Central memory CD4-positive, alpha-beta T cell (primary cell): ENCODE data around the gene NT5C.

Experiments
- DNase-seq: peaks from one replicate; pipeline ENCODE4 v3.0.0; 2022

The NT5C gene

DNA sequence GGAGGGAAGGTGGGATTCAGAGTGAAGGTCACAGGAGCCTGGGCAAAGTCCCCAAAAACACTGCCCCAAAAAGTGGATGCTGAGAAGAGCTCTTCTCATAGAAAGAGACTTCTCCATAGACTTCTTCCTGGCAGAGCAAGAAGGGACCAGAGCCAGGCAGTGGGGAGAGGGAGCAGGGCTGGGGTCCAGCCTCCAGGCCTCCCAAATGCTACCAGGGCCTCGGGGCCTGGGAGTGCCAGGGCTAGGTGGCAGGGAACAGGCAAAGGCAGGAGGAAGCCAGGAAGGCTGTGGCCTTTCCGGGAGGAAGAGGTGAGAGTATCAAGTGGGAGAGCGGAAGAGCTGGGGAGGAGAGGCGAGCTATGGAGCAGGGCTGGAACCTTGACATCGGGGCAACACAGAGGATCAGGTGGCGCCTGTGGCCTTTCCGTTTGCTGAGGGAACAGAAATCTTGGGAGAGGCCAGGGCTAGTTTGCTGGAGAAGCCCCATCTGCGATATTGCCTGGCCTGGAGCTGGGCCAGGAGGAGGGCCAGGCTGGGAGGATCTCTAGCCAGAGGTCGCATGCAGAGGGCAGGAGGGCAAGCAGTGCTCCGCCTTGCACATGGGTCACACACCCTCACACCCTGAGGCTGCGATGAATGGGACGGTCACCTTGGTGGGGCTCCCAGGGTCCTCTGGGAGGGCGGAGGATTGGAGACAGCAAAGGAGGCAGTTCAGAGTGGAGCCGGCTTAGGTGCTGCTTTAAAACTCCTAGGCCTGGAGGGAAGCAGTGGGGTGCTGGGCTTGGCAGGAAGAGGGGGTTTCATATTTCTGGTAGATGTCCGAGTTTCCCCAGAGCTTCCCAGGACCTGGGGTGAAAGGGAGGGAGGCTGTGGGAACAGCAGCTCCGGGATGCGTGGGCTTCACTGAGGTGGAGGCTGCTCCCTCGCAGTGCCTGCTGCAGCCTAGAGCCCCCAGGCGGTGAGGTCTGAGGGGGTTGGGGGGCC is 40.4 kb downstream of the NT5C start:
- DNase-seq: no peak

DNA sequence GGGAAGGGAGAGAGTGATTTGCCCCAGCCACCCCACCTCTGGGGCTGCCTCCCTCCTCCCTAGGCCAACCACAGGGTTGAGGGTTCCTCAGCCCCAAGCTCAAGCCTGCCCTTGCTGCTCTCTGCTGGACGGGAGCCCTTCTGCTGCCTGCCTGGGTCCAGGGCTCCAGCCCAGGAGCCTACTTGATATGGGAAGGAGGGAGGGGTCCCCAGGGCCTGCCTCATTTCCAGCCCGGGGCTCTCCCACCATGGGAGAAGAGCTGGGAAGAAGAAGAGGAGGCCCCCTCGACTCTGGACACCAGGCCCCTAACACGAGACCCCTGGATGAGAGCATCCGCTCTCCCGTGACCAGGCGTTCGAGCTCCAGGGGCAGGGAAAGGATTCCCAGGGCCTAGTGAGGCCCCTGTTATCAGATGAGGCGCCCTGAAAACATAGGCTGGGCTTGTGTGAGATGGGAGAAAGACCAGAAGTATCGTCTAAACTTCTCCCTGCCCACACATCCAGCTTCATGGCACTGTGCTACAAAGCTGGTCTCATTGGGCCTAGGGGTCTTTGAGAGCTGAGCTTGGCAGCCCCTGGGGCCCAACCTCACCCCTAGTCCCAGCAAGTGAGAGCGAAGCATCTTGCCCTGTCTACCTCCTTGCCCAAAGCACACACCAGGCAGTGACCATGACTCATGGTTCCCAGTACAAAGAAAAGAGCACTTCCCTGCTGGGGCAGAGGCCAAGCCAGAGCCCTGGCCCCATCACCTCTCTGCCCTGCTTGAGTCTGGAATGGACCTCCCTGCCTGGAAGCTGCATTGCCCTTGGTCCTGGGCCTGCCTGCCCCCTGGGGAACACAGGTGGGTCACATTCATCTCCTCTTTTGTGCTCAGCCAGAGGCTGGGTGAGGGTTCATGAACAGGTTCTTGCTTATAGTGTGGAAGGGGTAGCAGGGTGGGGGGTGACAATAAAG is 42.8 kb downstream of the NT5C start:
- no peak for DNase-seq

DNA sequence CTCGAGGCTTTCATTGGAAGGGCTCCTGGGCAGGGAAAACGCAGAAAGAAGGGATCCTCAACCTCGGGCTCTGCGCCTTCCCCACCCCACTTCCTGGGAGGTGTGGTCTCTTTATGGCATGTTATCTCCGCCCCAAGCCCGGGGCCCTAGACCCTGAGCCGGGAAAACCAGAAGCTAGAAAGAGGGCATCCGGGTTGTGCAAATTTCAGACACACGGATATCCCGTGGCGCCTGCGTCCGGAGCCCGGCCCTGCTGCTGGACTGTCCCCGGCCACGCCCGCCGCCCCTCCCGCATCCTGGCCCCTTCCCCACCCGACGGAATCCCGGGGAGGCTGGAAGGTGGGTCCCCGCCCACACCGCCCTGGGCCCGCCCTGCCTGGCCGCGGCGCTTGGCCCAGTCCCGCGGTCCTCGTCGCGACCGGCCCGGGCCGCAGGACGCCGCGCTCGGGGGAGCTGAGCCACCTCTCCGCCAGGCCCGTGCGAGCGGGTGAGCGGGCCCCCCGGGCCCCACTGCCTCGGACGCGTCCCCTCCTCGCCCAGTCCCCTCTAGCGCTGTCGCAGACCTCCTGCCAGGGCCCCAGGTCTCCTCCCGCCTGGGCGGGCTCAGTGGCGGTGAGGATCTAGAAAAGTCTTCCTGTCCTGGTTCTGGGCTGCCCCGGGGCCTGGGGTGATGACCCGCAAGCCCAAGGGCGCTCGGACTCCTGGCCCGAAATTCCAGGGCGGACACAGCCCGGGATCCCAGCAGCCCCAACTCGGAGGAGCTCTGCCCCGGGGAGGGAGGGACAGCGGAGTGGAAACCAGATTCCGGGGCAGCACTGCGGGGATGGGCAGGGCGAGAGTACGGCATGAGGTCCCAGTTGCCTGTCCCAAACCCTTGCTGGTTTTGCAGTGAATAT is 43.7 kb downstream of the NT5C start, which contains the start of gene SLC16A5:
SLC16A5 (plus strand) TSS at position 397 of the 896 bp plus-strand sequence. CDS start 5,683 bp downstream, outside the sequence.
- peak; percentile 36 for DNase-seq

DNA sequence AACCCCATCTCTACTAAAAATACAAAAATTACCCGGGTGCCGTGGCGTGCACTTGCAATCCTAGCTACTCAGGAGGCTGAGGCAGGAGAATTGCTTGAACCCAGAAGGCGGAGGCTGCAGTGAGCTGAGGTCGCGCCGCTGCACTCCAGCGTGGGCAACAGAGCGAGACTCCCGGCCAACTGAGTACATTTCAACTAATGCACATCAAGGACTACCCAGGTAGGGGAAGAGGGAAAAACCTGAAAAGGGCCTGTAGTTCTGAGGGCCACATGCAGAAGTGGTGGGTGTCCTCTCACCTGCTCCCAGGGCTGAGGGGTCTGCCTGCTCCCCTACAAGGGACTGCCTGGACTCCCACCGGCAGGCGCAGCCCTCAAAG is 44.4 kb downstream of the NT5C start:
- no peak for DNase-seq

DNA sequence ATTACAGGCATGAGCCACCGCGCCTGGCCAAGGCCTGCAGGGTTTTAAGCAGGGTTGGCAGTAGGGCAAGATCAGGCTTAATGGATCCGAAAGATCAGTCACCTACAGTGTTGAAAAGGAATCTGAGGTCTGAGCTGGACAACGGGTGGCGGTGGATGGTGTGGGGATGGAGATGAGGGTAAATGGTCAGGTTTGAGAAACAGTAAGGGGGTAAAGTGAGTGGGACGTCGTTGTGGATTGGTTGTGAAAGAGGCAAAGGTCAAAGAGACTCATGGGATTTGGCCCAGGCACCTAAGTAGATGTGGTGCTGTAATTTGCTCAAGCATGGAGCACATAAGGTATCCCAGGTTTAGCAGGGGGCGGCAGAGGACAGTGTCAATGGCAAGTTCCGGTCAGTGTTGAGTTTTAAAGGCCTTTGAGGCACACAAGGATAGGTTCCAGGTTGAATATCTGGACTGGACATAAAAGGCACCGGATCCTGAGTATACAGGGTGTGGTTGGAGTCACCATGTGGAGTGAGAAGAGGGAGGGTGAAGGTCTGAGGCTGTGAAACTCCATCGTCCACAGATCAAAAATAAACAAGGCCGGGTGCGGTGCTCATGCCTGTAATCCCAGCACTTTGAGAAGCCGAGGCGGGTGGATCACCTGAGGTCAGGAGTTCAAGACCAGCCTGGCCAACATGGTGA is 44.9 kb downstream of the NT5C start:
- DNase-seq: no peak

DNA sequence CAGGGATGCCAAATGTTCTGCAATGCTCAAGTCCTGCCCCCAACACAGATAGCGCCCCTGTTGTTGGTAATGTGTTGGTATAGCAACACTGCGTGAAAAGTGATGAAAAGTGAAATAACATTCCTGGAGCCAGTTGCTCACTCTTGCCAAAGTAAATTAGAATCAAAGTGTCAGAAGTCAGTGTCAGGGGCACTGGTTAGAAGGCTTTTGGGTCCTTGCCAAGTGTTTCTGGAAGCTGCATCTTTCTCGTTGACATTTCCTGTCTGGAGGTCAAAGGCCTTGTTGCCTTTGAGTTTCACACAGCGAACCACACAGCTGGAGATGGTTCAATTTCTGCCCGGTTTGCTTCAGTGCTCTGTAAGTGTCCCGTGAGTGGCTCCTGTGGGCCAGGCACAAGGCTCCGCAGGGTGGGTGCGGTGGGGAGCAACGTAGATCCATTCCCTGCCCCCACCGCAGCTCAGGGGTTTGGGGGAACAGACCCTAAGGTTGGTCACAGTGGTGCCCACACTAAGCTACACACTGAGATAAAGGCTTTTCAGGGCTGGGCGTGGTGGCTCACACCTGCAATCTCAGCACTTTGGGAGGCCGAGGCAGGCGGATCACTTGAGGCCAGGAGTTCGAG is 47.4 kb downstream of the NT5C start:
- DNase-seq: no peak

DNA sequence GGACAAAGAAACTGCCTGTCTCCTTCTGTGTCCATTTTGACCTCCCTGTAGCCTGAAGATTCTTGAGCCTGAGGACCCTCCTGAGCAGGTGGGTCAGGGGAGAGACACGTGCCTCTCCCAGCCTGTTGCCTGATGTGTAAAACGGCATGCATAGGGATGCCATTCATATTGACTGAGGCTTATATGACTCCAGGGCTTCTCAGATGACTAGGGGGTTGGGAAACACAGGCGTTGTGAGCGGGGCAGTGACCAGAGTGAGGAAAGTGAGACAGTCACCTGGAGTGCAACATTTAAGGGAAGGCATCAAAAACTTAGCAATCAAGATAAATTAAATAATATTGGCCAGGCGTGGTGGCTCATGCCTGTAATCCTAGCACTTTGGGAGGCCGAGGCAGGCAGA is 48.9 kb downstream of the NT5C start:
- DNase-seq: no peak

DNA sequence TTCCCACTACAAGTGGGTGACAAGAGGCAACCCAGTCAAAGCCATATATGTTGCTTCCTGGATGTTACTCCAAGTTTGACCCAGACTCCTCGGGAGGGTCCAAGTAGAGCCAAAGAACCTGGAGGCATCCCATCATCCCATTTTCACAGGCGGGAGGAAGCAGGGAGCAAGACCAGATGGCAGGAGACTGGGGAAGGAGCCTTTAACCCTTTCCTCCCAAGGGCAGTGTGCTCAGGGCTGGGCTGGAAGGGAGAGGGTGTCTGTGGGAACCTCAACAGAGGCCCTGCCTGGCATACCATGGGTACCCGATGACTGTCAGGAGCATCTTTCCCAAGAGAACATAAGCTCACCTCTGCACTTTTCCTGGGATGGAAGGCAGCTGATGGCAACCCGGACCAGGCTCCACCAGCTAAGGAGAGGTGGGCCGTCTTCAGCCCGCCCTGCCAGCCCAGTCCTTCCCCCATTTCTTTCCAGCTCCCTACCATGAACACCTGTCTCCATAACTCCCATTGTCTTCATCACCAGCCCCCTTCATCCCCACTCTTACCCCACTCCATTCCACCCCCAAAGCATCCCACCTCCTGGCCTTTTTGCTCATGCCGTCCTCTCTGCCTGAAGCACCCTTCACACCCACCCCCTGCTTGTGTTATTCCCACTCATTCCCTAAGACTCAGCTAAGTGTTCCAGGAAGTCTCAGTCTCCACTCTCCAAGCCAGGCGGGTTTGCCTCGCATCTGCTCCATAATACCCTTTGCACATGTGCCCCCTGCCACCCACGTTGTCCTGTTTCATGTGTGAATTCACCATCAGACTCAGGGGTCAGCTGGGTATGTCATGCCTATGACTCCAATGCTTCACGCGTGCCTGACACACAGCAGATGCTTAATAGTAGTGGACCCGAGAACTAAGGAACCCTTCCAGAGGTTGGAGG is 49.7 kb downstream of the NT5C start:
- no peak for DNase-seq
